Activated CD4-positive, alpha-beta T cell treated with anti-CD3 and anti-CD28 coated beads, Interleukin-2, amount 50 U/mL, for 48 hours (primary cell): ENCODE measurements around the gene PKP3.
"Not testable (repeated sequence)": the region's sequence is repeated elsewhere in the genome, so short reads cannot be mapped to it uniquely, and the experiment has no call there.

Experiments used
- DNase-seq, 2 experiments: peaks; one replicate each; pipeline ENCODE4 v3.0.0-alpha.2; 2020

Gene PKP3

GRCh38 chr11:363443-363805 is 30.6 kb upstream of the PKP3 start:
- not testable (repeated sequence) for DNase-seq

DNA sequence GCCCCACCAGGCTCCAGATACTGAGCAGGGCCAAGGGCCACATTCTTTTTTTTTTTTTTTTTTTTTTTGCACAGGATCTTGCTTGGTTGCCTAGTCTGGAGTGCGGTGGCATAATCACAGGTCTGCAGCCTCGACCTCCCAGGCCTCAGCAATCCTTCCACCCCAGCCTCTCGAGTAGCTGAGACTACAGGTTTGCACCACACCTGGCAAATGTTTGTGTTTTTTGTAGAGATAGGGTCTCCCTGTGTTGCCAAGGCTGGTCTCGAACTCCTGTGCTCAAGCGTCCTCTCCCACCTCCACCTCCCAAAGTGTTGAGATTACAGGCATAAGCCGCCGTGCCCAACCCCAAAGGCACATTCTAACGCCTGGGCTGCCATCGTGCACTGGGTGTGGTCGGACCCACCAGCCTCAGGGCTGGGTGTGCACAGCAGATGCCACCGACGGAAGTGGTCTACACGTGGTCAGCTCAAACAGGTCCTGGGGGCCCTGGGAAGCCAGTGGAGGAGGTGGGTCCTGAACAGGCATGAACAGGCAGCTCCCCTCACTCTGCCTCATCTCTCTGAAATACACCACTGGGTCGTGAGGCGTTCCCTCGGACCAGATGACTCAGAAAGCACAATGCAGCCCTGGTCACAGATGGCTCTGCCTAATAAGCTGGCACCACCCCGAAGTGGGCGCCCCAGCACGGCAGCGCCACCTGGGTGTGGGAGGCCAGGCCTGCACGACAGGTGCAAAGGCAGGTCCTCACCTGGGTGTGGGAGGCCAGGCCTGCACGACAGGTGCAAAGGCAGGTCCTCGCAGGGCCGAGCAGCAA is 29.9 kb upstream of the PKP3 start:
- DNase-seq, result peak; percentile 49 to 61

DNA sequence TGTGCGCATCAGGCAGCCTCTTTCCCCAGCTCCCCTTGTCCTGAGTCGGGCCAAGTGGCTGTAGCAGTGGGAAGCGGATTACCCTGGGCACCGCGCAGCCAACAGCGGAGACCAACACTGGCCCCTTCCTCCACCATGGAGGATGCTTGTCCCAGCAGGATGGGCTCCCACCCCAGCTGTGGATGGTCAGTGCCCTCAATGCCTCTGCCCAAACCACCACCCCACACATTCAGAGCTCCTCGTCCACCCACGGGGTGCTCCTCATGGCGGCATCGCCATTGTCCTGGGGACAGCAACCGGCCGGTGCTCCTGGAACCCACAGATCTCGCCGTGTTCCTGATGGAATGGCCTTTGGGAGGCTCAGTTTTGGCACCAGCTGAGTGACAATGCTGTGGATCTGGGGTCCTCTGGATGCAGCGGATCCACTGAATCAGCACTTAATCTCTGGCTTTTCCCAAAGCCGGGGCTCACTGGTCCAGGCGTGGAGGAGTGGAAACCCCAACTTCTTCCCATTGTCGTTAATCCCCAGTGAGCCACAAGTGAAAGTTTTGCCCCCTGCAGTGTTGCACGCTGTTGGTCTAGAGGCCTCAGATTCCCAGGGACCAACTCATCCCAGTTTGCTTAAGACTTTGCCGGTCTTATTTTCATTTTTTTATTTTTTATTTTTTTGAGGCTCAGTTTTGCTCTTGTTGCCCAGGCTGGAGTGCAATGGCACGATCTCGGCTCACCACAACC is 28.9 kb upstream of the PKP3 start:
- no peak for DNase-seq

- DNase-seq, result no peak
Observed at GRCh38 chr11:365831-366230, 28.2 kb upstream of the PKP3 start.

- no peak for DNase-seq
Observed at GRCh38 chr11:367956-368413, 26.0 kb upstream of the PKP3 start.

- DNase-seq, result no peak
Observed at GRCh38 chr11:368414-369335, 25.3 kb upstream of the PKP3 start.

DNA sequence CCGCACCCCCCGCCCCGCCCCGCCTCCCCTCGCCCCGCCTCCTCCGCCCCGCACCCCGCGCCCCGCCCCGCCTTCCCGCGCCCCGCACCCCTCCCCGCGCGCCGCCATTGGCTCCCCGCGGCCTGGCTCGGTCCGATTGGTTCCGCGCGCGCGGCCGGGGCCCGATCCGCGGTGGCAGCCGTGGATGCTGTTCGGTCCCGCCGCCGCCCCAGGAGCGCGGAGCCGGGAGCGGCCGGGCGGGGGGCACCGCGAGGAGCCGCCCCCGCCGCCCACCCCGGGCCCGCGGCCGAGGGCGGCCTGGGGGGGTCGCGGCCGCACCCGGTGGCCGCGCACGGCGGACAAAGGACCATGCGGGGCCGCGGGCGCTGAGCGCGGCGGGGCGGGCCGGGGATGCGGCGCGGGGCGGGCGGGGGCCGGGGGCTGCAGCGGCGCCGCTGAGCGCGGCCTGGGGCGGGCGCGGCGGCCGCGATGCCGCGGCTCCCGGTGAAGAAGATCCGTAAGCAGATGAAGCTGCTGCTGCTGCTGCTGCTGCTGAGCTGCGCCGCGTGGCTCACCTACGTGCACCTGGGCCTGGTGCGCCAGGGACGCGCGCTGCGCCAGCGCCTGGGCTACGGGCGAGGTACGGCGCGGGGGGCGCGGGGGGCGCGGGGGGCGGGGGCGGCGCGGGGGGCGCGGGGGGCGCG is 24.5 kb upstream of the PKP3 start, which contains the start of gene B4GALNT4:
B4GALNT4 (plus strand) TSS at position 164 of the 683 bp plus-strand sequence; CDS start at position 469, 305 bp downstream.
- DNase-seq, result peak; percentile 26 to 33

GRCh38 chr11:370070-370941 is 23.7 kb upstream of the PKP3 start:
- no peak for DNase-seq

- no peak for DNase-seq
Observed at GRCh38 chr11:371051-371450, 23.0 kb upstream of the PKP3 start.

- DNase-seq, result no peak
Observed at GRCh38 chr11:371716-372590, 22.1 kb upstream of the PKP3 start.

GRCh38 chr11:372809-373715 is 20.9 kb upstream of the PKP3 start:
- no peak for DNase-seq

DNA sequence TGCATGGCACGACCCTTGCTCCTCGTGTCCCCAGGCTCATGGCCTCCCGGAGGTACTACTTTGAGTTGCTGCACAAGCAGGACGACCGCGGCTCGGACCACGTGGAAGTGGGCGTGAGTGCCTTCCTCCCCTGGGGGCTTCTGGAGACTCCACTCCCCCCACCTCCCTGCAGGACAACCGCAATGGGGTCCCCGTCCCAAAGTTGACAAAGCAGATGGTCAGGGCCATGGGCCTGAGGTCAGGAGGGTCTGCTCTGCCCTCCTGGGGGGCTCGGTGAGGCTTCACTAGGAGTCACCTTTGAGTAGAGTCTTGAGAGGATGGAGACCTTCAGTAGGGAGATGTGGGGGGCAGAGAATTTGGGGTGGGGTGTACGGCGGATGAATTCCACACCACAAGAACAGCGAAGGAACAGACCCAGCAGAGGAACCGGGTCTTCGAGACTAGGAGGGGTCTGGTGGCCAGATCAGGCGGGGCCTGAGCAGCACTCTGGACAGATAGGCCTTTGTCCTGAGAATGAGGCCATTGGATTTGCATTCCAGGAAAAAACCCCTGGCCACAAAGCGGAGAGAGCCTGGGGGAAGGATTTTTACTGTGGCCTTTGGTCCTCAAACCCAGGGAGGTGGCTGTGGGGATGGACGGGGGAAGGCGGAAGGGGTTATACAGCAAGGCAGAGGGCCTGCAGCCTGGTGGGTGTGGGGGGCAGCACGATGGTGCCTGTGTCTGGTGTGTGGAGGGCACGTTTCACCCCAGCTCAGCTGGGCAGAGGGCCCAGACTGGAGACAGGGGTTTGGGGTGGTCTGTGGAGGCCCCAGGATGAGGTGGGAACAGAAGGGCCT is 20.1 kb upstream of the PKP3 start:
- no peak for DNase-seq

- DNase-seq, result no peak
Observed at GRCh38 chr11:375065-376025, 18.7 kb upstream of the PKP3 start.

DNA sequence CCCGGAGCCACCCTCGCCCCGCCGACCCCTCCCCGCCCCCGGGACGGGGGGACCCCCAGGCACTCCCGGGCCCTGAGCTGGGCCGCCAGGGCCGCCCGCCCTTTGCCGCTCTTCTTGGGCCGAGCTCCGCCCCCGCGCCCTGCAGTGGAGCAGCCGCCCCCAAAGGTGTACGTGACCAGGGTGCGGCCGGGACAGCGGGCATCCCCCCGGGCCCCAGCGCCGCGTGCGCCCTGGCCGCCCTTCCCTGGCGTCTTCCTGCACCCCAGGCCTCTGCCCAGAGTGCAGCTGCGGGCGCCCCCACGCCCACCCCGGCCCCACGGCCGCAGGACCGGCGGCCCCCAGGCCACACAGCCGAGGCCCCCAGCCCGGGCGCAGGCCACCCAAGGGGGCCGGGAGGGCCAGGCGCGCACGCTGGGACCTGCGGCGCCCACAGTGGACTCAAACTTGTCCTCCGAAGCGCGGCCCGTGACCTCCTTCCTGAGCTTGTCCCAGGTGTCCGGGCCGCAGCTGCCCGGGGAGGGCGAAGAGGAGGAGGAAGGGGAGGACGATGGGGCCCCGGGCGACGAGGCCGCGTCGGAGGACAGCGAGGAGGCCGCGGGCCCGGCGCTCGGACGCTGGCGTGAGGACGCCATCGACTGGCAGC is 17.4 kb upstream of the PKP3 start:
- DNase-seq, result no peak

GRCh38 chr11:377174-377865 is 16.7 kb upstream of the PKP3 start:
- DNase-seq, result no peak
